Activated T-cell treated with anti-CD3 and anti-CD28 coated beads, Interleukin-2, amount 50 U/mL, for 4 hours (primary cell): ENCODE results near the gene PPP1R2C. TPM values are rescaled to one million over a fixed set of nuclear protein-coding genes. Genes with fewer than 3 reads are reported as not detected.

Source experiments
- ATAC-seq, 2 donors: fragments of 200-7000 bp; cut with Tn5 transposase; one replicate each; pipeline ENCODE4 v1.10.0; 2021
- DNase-seq: peaks from one replicate; pipeline ENCODE4 v3.0.0-alpha.2; 2020
- H3K27me3 Mint-ChIP-seq: one replicate; pipeline ENCODE4 v1.8.0; 2021; ENCODE audit warnings: low read depth, mixed read lengths
- H3K36me3 Mint-ChIP-seq: one replicate; pipeline ENCODE4 v1.8.0; 2022; ENCODE audit warnings: mixed read lengths; ENCODE audit not compliant: insufficient read depth
- H3K4me1 Mint-ChIP-seq: one replicate; pipeline ENCODE4 v1.8.0; 2021; ENCODE audit warnings: low read depth, mixed read lengths
- H3K4me3 Mint-ChIP-seq: one replicate; pipeline ENCODE4 v1.8.0; 2021; ENCODE audit warnings: mild to moderate bottlenecking, moderate library complexity, mixed read lengths
- H3K9me3 Mint-ChIP-seq: one replicate; pipeline ENCODE4 v1.8.0; 2021; ENCODE audit warnings: mixed read lengths
- total RNA-seq, 3 donors: library from RNA; stranded (reverse); gene quantifications; one replicate each; pipeline ENCODE4 v1.2.1, GENCODE V29; 2021

PPP1R2C gene
- total RNA-seq, 3 donors from 2014 or later = not detected

- ATAC-seq (no peak), DNase-seq (no peak)
- Mint-ChIP-seq H3K4me1 (peaks cover 4% of the 10 kb centered on the region), H3K9me3 (no peaks in the 10 kb centered on the region), H3K4me3 (no peak overlapping the region), H3K27me3 (no peaks in the 10 kb centered on the region), H3K36me3 (no peaks in the 10 kb centered on the region)
Observed at GRCh38 chrX:42771506-42772335, 6.2 kb downstream of the PPP1R2C start.

DNA sequence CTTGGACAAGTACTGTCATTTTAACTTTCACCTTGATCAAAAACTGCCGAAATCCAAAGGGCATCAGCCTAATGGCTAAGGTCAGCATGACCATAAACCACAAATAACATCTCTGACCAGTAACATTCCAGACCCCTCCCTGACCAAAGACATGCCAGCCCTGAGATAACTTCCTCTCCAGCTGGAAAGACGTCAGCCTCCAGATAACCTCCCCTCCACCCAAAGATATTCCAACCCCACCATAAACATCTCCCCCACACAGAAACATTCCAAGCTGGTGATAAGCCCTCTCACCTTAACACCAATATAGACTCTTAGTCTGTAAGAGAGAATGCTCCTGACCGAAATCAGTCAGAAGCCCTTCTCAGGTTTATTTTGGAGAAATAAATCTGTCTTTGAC lies 7.4 kb downstream of the PPP1R2C start:
- Mint-ChIP-seq H3K4me1 (no peaks in the 10 kb centered on the region), H3K36me3 (no peaks in the 10 kb centered on the region), H3K9me3 (no peaks in the 10 kb centered on the region), H3K4me3 (no peak overlapping the region), H3K27me3 (no peaks in the 10 kb centered on the region)
- no peak for ATAC-seq
- DNase-seq = no peak

DNA sequence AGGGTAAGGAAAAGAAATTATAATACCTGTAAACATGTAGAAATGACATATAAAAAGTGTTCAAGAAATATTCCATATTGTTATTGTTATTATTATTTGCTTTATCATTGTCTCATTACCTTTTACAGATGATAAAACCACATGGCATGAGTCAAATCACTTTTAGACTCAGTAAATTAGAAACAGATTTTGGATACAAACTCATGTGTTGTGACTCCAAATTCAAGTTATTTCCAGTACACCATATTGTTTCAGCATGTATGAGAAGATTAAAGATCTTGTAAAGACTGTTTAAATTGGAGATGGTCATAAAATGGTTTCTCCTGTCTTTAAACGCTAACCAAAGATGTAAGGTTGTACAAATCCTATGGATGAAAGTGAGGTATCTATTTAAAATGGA lies 18.1 kb downstream of the PPP1R2C start:
- H3K4me1 Mint-ChIP-seq = no peaks in the 10 kb centered on the region
- no peak for DNase-seq
- H3K36me3 Mint-ChIP-seq = no peaks in the 10 kb centered on the region
- peaks cover 2% of the 10 kb centered on the region for H3K9me3 Mint-ChIP-seq
- no peak overlapping the region for H3K4me3 Mint-ChIP-seq
- ATAC-seq = no peak
- no peaks in the 10 kb centered on the region for H3K27me3 Mint-ChIP-seq

- Mint-ChIP-seq H3K9me3 (no peaks in the 10 kb centered on the region), H3K36me3 (no peaks in the 10 kb centered on the region), H3K4me3 (no peak overlapping the region), H3K27me3 (no peaks in the 10 kb centered on the region), H3K4me1 (no peaks in the 10 kb centered on the region)
- ATAC-seq (no peak), DNase-seq (no peak)
Observed at GRCh38 chrX:42755815-42756214, 22.1 kb downstream of the PPP1R2C start.

DNA sequence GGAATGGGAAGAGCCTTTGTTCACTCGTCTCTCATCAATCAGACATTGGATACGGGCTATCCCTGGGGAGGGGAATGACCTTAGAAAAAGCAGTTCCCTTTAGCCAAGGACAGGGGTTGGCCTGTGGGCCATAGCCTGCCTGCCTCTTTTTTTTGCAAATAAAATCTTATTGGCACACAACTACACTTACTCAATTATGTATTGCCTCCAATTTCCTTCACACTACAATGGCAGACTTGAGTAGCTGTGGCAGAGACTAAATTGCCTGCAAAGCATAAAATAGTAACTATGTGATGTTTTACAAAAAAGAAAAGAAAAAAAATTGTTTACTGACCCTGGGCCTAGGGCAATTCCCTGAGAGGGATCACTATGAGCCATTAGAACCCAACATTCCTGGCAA lies 23.4 kb downstream of the PPP1R2C start:
- Mint-ChIP-seq H3K27me3 (no peaks in the 10 kb centered on the region), H3K36me3 (no peaks in the 10 kb centered on the region), H3K4me1 (no peaks in the 10 kb centered on the region), H3K9me3 (peaks cover 6% of the 10 kb centered on the region), H3K4me3 (no peak overlapping the region)
- DNase-seq = no peak
- no peak for ATAC-seq

GRCh38 chrX:42754115-42754514 lies 23.8 kb downstream of the PPP1R2C start:
- Mint-ChIP-seq H3K36me3 (no peaks in the 10 kb centered on the region), H3K4me1 (no peaks in the 10 kb centered on the region), H3K9me3 (peaks cover 6% of the 10 kb centered on the region), H3K4me3 (no peak overlapping the region), H3K27me3 (no peaks in the 10 kb centered on the region)
- DNase-seq = no peak
- ATAC-seq = no peak

DNA sequence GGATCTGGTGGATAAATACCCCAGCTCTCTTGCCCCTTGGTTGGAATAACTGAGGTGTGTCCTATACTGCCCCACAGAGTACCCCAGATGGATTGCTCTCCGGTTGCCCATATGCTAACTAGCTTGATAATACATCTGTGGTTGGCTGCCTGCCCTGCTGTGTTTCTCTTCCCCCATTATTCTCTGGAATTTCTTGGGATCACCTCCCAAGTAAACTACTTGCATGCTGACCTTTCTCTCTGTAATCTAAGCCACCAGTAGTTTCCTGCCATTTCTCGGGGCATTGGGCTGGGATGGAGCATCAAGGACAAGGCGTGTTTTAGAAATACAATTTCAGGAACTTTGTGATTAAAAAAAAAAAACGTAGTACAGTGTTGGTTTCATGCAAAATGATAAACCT lies 25.2 kb downstream of the PPP1R2C start:
- Mint-ChIP-seq H3K4me1 (no peaks in the 10 kb centered on the region), H3K9me3 (peaks cover 6% of the 10 kb centered on the region), H3K27me3 (no peaks in the 10 kb centered on the region), H3K4me3 (no peak overlapping the region), H3K36me3 (no peaks in the 10 kb centered on the region)
- no peak for ATAC-seq
- DNase-seq = no peak

DNA sequence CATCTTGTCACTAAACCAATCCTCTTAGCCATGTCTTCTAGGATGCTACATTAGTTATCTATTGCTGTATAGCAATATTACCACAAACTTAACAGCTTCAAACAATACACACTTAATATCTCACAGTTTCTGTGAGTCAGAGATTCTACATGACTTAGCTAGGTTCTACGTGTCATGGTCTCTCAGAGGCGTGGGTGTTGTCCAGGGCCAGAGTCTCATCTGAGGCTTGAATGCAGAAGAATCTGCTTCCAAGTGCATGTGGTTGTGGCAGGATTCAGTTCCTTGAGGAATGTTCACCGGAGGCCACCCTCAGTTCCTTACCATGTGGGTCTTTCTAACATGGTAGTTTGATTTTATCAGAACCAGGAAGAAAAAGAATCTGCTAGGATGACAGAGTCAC lies 26.4 kb downstream of the PPP1R2C start:
- Mint-ChIP-seq H3K36me3 (no peaks in the 10 kb centered on the region), H3K27me3 (no peaks in the 10 kb centered on the region), H3K4me3 (no peak overlapping the region), H3K4me1 (no peaks in the 10 kb centered on the region), H3K9me3 (peaks cover 6% of the 10 kb centered on the region)
- ATAC-seq (no peak), DNase-seq (no peak)

DNA sequence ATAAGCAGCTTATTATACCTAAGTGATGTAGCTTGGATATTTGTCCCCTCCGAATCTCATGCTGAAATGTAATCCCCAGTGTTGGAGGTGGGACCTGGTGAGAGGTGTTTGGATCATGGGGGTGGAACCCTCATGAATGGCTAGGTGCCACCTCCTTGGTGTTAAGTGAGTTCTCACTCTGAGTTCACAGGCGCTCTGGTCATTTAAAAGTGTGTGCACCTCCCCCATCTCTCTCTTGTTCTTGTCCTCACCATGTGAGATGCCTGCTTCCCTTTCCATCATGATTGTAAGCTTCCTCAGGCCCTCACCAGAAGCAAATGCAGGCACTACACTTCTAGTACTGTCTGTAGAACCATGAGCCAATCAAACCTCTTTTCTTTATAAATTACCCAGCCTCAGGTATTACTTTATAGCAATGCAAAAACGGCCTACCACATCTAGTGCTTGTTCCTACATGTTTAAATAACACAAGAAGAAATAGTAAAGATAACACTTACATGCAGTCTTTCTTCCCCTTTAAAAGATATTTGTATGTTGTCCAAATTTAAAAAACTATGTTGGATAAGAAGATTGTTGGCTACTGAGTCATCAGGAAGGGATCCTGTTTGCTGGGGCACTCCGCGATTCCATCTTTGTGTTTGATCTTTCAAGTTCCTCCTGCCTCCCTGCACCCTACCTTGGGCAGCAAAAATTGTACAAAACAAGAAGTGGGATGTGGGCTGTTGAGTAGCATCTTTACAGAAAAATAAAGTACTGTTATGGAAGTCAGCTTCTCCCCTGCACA lies 29.7 kb downstream of the PPP1R2C start:
- Mint-ChIP-seq H3K36me3 (no peaks in the 10 kb centered on the region), H3K9me3 (peaks cover 6% of the 10 kb centered on the region), H3K27me3 (no peaks in the 10 kb centered on the region), H3K4me3 (no peak overlapping the region), H3K4me1 (no peaks in the 10 kb centered on the region)
- ATAC-seq (no peak), DNase-seq (no peak)

DNA sequence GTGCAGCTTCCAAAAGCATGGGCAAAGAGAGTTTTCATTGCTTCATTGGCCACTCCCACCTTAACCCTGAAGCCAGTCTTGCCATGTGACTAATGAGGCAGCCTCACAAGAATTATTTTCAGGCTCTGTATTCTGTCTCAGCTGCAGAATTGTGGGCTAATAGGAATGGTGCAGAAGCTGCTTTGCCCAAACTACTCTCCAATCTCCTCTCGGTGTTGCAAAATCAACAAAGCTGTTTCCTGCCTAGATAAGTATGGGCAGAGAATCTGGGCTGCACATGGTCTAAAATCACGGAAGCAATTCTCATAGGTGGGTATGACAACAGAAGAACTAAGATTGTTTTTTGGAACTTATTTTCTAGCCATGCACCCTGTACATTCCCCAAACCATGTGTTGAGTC lies 31.4 kb downstream of the PPP1R2C start:
- Mint-ChIP-seq H3K36me3 (no peaks in the 10 kb centered on the region), H3K4me3 (no peak overlapping the region), H3K4me1 (no peaks in the 10 kb centered on the region), H3K27me3 (no peaks in the 10 kb centered on the region), H3K9me3 (peaks cover 6% of the 10 kb centered on the region)
- ATAC-seq (no peak), DNase-seq (no peak)

GRCh38 chrX:42740456-42740855 lies 37.5 kb downstream of the PPP1R2C start:
- ATAC-seq (no peak), DNase-seq (no peak)
- no peaks in the 10 kb centered on the region for H3K36me3 Mint-ChIP-seq
- H3K4me3 Mint-ChIP-seq = no peak overlapping the region
- H3K27me3 Mint-ChIP-seq = no peaks in the 10 kb centered on the region
- H3K9me3 Mint-ChIP-seq = no peaks in the 10 kb centered on the region
- H3K4me1 Mint-ChIP-seq = peaks cover 12% of the 10 kb centered on the region

GRCh38 chrX:42739741-42740140 lies 38.2 kb downstream of the PPP1R2C start:
- DNase-seq = no peak
- H3K9me3 Mint-ChIP-seq = no peaks in the 10 kb centered on the region
- no peaks in the 10 kb centered on the region for H3K36me3 Mint-ChIP-seq
- H3K4me3 Mint-ChIP-seq = no peak overlapping the region
- no peaks in the 10 kb centered on the region for H3K27me3 Mint-ChIP-seq
- peaks cover 12% of the 10 kb centered on the region for H3K4me1 Mint-ChIP-seq
- ATAC-seq = no peak

GRCh38 chrX:42739258-42739657 lies 38.7 kb downstream of the PPP1R2C start:
- no peaks in the 10 kb centered on the region for H3K9me3 Mint-ChIP-seq

GRCh38 chrX:42738552-42738951 lies 39.4 kb downstream of the PPP1R2C start:
- Mint-ChIP-seq H3K9me3 (no peaks in the 10 kb centered on the region), H3K4me3 (no peak overlapping the region), H3K36me3 (no peaks in the 10 kb centered on the region), H3K4me1 (peaks cover 12% of the 10 kb centered on the region), H3K27me3 (no peaks in the 10 kb centered on the region)
- DNase-seq (no peak), ATAC-seq (no peak)

More at GRCh38 chrX:42739258-42739657, 38.7 kb downstream of the PPP1R2C start:
- no peak for DNase-seq
- H3K27me3 Mint-ChIP-seq = no peaks in the 10 kb centered on the region
- peaks cover 12% of the 10 kb centered on the region for H3K4me1 Mint-ChIP-seq
- H3K4me3 Mint-ChIP-seq = no peak overlapping the region
- H3K36me3 Mint-ChIP-seq = no peaks in the 10 kb centered on the region
- no peak for ATAC-seq

DNA sequence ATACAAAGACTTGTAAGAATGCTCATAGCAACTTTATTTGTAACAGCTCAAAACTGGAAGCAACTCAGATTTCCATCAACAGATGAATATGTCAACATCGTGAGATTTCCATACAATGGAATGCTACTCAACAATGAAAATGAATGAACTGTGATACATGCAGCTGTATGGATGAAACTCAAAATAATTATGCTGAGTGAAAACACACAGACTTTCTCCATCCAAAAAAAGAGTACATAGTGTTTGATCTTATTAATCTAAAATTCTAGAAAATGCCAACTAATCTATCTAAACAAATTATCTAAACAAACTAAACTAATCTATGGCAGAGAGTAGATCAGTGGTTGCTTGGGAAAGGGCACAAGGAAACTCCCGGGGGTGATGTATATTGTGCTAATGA lies 42.7 kb downstream of the PPP1R2C start:
- H3K9me3 Mint-ChIP-seq = no peaks in the 10 kb centered on the region
- ATAC-seq (no peak), DNase-seq (no peak)
- no peaks in the 10 kb centered on the region for H3K36me3 Mint-ChIP-seq
- H3K4me1 Mint-ChIP-seq = peaks cover 12% of the 10 kb centered on the region
- no peaks in the 10 kb centered on the region for H3K27me3 Mint-ChIP-seq
- no peak overlapping the region for H3K4me3 Mint-ChIP-seq
